Measurements from ENCODE around the gene HLA-DPB1.

- no peak for TF ChIP-seq CTCF (IDR thresholded peaks at IDR 0.05; ENCODE audit: low read length)
- TF ChIP-seq EZH2 (IDR thresholded peaks at IDR 0.05; ENCODE audit: borderline replicate concordance, low read length), result no peak
Measured at GRCh38 chr6:33112148-33112547, 36.4 kb downstream of the HLA-DPB1 start.

Data from OCI-LY1 (cell line).